H9 (cell line): Measurements from ENCODE around the gene KICS2. TPM values are rescaled to one million over a fixed set of nuclear protein-coding genes. Genes with fewer than 3 reads are reported as not detected.

ENCODE experiments used
- DNase-seq: peaks from one replicate; pipeline ENCODE4 v3.0.0-alpha.2; 2017
- H2AFZ ChIP-seq: one replicate; pipeline ENCODE4 v1.6.1; 2013; ENCODE audit warnings: mild to moderate bottlenecking, low read length, control low read depth, moderate library complexity
- H2AK5ac ChIP-seq: 2 replicates; pipeline ENCODE4 v1.6.1; 2013; ENCODE audit warnings: low read length, control low read depth, mixed read lengths; ENCODE audit not compliant: insufficient read length
- H2BK120ac ChIP-seq: one replicate; pipeline ENCODE4 v1.6.1; 2013; ENCODE audit warnings: low read depth, mild to moderate bottlenecking, low read length, control low read depth, inconsistent platforms; ENCODE audit not compliant: poor library complexity, severe bottlenecking
- H2BK12ac ChIP-seq: 2 replicates; pipeline ENCODE4 v1.6.1; 2013; ENCODE audit warnings: low read length, control low read depth, mixed read lengths, low read depth; ENCODE audit not compliant: insufficient read length
- H2BK15ac ChIP-seq: 2 replicates; pipeline ENCODE4 v1.6.1; 2013; ENCODE audit warnings: low read depth, low read length, control low read depth
- H2BK20ac ChIP-seq: one replicate; pipeline ENCODE4 v1.6.1; 2013; ENCODE audit warnings: low read depth, mild to moderate bottlenecking, low read length, control low read depth, inconsistent platforms; ENCODE audit not compliant: poor library complexity, severe bottlenecking
- H2BK5ac ChIP-seq: 2 replicates; pipeline ENCODE4 v1.6.1; 2013; ENCODE audit warnings: low read length, control low read depth, mixed read lengths; ENCODE audit not compliant: insufficient read length
- H3K14ac ChIP-seq: 2 replicates; pipeline ENCODE4 v1.6.1; 2013; ENCODE audit warnings: low read length, control low read depth; ENCODE audit not compliant: insufficient read depth
- H3K18ac ChIP-seq: 2 replicates; pipeline ENCODE4 v1.6.1; 2013; ENCODE audit warnings: low read depth, mild to moderate bottlenecking, mixed read lengths, low read length, control low read depth; ENCODE audit not compliant: insufficient read length
- H3K23ac ChIP-seq: 2 replicates; pipeline ENCODE4 v1.6.1; 2013; ENCODE audit warnings: low read length, control low read depth, mixed read lengths, low read depth; ENCODE audit not compliant: insufficient read length
- H3K23me2 ChIP-seq: 2 replicates; pipeline ENCODE4 v1.6.1; 2013; ENCODE audit warnings: low read depth, mild to moderate bottlenecking, mixed read lengths, low read length, control low read depth; ENCODE audit not compliant: insufficient read length, poor library complexity, severe bottlenecking
- H3K27ac ChIP-seq: 2 replicates; pipeline ENCODE4 v1.5.1; 2013; ENCODE audit warnings: low read length, control low read depth, mixed read lengths, low read depth; ENCODE audit not compliant: insufficient read length
- H3K27me3 ChIP-seq: 2 replicates; pipeline ENCODE4 v1.6.1; 2013; ENCODE audit warnings: low read length, control low read depth, inconsistent platforms; ENCODE audit not compliant: insufficient read depth
- H3K4ac ChIP-seq: 2 replicates; pipeline ENCODE4 v1.6.1; 2013; ENCODE audit warnings: low read depth, mild to moderate bottlenecking, control low read depth, inconsistent platforms, low read length, moderate library complexity
- H3K4me1 ChIP-seq: 2 replicates; pipeline ENCODE4 v1.6.1; 2013; ENCODE audit warnings: low read length, control low read depth, inconsistent platforms; ENCODE audit not compliant: insufficient read depth
- H3K4me2 ChIP-seq: 2 replicates; pipeline ENCODE4 v1.6.1; 2013; ENCODE audit warnings: low read length, control low read depth, mixed read lengths; ENCODE audit not compliant: insufficient read length, insufficient read depth
- H3K56ac ChIP-seq: 2 replicates; pipeline ENCODE4 v1.6.1; 2013; ENCODE audit warnings: low read depth, mild to moderate bottlenecking, mixed read lengths, low read length, control low read depth; ENCODE audit not compliant: insufficient read length
- H3K79me1 ChIP-seq: 2 replicates; pipeline ENCODE4 v1.6.1; 2013; ENCODE audit warnings: low read depth, mild to moderate bottlenecking, moderate library complexity, low read length, control low read depth, inconsistent platforms; ENCODE audit not compliant: insufficient read depth, poor library complexity, severe bottlenecking
- H3K79me2 ChIP-seq: 2 replicates; pipeline ENCODE4 v1.6.1; 2013; ENCODE audit warnings: low read length, control low read depth, inconsistent platforms; ENCODE audit not compliant: insufficient read depth
- H3K9ac ChIP-seq: 2 replicates; pipeline ENCODE4 v1.6.1; 2013; ENCODE audit warnings: low read length, control low read depth, mixed read lengths; ENCODE audit not compliant: insufficient read length; ENCODE audit errors: extremely low read depth
- H3K9me3 ChIP-seq: one replicate; pipeline ENCODE4 v1.6.1; 2013; ENCODE audit warnings: low read depth, low read length, inconsistent platforms; ENCODE audit not compliant: control insufficient read depth
- H3T11ph ChIP-seq: one replicate; pipeline ENCODE4 v1.6.1; 2013; ENCODE audit warnings: mild to moderate bottlenecking, low read length, control low read depth, inconsistent platforms
- H4K20me1 ChIP-seq: one replicate; pipeline ENCODE4 v1.6.1; 2013; ENCODE audit not compliant: control insufficient read depth, insufficient read length, insufficient read depth
- H4K5ac ChIP-seq: 2 replicates; pipeline ENCODE4 v1.6.1; 2013; ENCODE audit warnings: low read depth, mild to moderate bottlenecking, mixed read lengths, low read length, control low read depth; ENCODE audit not compliant: insufficient read length
- H4K8ac ChIP-seq: replicated peaks from 2 replicates; pipeline ENCODE4 v1.6.1; 2013; ENCODE audit warnings: low read length, control low read depth, mixed read lengths, low read depth; ENCODE audit not compliant: insufficient read length
- H4K91ac ChIP-seq: 2 replicates; pipeline ENCODE4 v1.6.1; 2013; ENCODE audit warnings: low read depth, mild to moderate bottlenecking, moderate library complexity, mixed read lengths, low read length, control low read depth; ENCODE audit not compliant: insufficient read length
- H3K27ac Mint-ChIP-seq, 3 experiments: 2 replicates in 2 of 3; 3 replicates in 1 of 3; pipeline ENCODE4 v1.8.0; 2020 to 2021; ENCODE audit warnings: mixed read lengths in 3 of 3, mild to moderate bottlenecking in 1 of 3, moderate library complexity in 1 of 3
- H3K27me3 Mint-ChIP-seq: 2 replicates; pipeline ENCODE4 v1.8.0; 2021; ENCODE audit warnings: low read depth, mild to moderate bottlenecking, moderate library complexity, mixed read lengths
- H3K36me3 Mint-ChIP-seq, 3 experiments: 2 replicates in 2 of 3; 3 replicates in 1 of 3; pipeline ENCODE4 v1.8.0; 2020 to 2021; ENCODE audit warnings: low read depth in 3 of 3, mixed read lengths in 3 of 3; ENCODE audit not compliant: insufficient read depth in 1 of 3
- H3K4me1 Mint-ChIP-seq, 2 experiments: 2 replicates each; pipeline ENCODE4 v1.8.0; 2020; ENCODE audit warnings: mixed read lengths in 2 of 2
- H3K4me3 Mint-ChIP-seq, 2 experiments: 2 replicates in 1 of 2; 3 replicates in 1 of 2; pipeline ENCODE4 v1.8.0; 2020 to 2021; ENCODE audit warnings: mild to moderate bottlenecking in 2 of 2, mixed read lengths in 2 of 2, moderate library complexity in 1 of 2
- H3K9me3 Mint-ChIP-seq, 2 experiments: 2 replicates in 1 of 2; 3 replicates in 1 of 2; pipeline ENCODE4 v1.8.0; 2020; ENCODE audit warnings: mild to moderate bottlenecking in 2 of 2, mixed read lengths in 2 of 2, moderate library complexity in 1 of 2
- CTCF ChIP-seq: fragments of 200-600 bp; sonication (generic); conservative IDR thresholded peaks from 3 replicates; pipeline ENCODE4 v1.8.0; 2021; ENCODE audit warnings: antibody characterized with exemption, mild to moderate bottlenecking
- WGBS: extraction: QIAGEN DNeasy Blood & Tissue Kit; methylation state at CpG from one replicate; pipeline ENCODE4 v1.1.7; 2013; ENCODE audit warnings: missing lambda C conversion rate, low lambda C conversion rate, mixed read lengths; ENCODE audit not compliant: insufficient read length; ENCODE audit errors: extremely low coverage; 5-methylcytosine and 5-hydroxymethylcytosine counted together
- total RNA-seq: library from RNA; stranded (reverse); gene quantifications from 2 replicates; pipeline ENCODE4 v1.2.1, GENCODE V29; 2021

The KICS2 gene
- total RNA-seq, 1 experiment from 2014 or later, result 7.3 TPM

DNA sequence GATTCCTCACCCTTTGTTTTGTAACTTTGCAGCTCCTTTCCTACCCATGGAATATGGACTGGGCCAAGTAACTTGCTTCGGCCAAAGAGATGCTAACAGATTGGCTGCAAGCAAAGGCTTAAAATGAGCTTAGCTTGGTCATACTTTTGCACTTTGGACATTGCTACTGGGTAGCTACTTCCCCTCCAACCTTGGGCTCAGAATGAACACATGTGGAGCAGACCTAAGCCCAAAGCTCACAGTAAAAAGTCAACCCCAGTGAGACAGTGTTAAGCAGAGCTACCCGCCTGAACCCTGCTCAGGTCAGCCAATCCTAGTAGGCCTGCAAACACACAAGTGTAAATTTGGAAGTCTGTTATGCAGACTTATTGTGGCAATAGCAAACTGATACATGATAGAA, 14.6 kb downstream of the KICS2 start:
- Histone ChIP-seq H3K79me1 (no peaks in the 10 kb centered on the region), H2BK5ac (no peak overlapping the region), H3K14ac (no peak overlapping the region), H3T11ph (no peak overlapping the region), H3K9me3 (no peaks in the 10 kb centered on the region), H3K27me3 (no peaks in the 10 kb centered on the region), H3K4me2 (no peak overlapping the region), H3K56ac (no peak overlapping the region), H3K9ac (no peak overlapping the region), H3K4ac (no peak overlapping the region), H2AK5ac (no peak overlapping the region), H3K18ac (no peak overlapping the region), H3K23me2 (no peaks in the 10 kb centered on the region), H2BK120ac (no peak overlapping the region), H3K27ac (no peak overlapping the region), H3K23ac (no peak overlapping the region), H2BK15ac (no peak overlapping the region), H4K8ac (no peak overlapping the region), H4K20me1 (no peaks in the 10 kb centered on the region), H4K5ac (no peak overlapping the region), H4K91ac (no peak overlapping the region), H2BK12ac (no peak overlapping the region), H3K79me2 (no peaks in the 10 kb centered on the region), H3K4me1 (no peaks in the 10 kb centered on the region), H2AFZ (no peak overlapping the region), H2BK20ac (no peak overlapping the region)
- Mint-ChIP-seq H3K27ac (no peak overlapping the region; a peak in 1 of 7 replicates), H3K36me3 (peaks cover 10 to 19% (median 17%) of the 10 kb centered on the region in 3 experiments), H3K9me3 (no peaks in the 10 kb centered on the region), H3K27me3 (no peaks in the 10 kb centered on the region), H3K4me3 (no peak overlapping the region), H3K4me1 (no peaks in the 10 kb centered on the region)
- TF ChIP-seq CTCF, result no peak
- no peak for DNase-seq
- no CpG with 5 or more reads among the region's 2 CpGs for WGBS
